Measurements from ENCODE around the gene RITA1.

Gene RITA1

DNA sequence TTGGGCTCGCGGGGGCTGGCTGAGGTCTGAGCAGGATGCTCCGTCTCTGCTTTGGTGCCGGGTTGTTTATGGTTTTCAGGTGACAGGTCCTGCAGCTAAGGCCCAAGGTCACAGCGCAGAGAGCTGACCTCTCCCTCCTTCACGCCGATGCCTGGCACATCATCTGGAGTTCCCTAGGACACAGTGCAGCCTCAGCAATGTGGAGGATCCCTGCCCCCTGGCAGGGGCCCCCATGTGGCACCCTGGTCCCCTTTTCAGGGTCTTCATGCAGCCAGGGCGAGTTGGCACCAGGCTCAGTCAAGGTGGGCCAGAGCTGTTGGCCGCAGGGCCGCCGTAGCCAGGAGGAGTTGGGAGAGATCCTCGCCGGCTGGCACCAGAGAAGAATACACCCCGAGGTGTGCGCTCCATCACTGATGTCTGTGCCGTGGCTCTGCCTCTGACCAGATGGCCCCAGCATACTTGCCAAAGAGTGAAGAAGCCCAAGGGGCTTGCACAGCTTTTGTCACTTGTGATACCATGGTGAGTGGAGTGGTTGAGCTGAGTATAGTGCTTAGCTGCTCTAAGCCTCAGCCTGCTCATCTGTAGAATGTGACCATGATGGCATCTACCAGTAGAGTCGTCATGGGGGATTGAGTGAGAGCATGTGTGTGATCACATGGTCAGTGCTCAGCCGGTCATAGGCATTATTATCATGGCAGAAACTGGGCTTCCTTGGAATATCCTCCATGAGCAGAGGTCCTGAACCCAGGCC is 46.7 kb downstream of the RITA1 start:
- no peak for DNase-seq

DNA sequence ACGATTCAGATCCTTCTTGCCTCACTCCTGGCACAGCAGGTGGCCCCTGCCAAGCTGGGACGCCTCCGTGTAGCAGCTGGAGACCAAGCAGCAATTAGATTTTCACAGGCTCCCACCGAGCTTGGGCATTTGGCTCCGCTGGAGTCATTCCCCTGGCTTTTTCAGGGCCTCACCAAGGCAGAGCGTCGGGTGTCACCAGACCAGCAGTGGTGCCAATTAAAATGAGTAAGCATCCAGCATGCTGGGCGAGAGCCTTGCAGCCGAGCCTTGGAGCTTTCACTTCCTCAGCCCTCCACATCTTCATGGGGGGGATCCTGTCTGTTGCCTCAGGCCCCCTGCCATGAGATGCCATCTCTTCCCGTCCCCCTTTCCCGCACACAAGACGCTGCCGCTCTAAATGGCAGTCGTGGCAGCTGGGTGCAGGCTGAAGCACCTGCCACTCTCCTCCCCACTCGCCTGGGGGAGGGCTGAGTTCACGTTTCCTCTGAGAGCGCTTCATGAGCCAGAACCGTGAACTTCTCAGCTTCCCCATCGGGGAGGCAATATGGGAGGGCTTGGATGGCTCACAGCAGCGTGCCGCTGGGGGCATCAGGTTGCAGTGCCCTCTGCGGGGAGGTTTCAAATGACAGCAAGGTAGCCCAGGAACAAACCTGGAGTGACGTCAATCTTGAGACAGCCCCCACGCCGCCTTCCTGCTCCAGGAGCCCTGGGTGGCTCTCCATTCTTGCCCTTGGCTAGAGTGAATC is 47.5 kb downstream of the RITA1 start:
- no peak for DNase-seq

DNA sequence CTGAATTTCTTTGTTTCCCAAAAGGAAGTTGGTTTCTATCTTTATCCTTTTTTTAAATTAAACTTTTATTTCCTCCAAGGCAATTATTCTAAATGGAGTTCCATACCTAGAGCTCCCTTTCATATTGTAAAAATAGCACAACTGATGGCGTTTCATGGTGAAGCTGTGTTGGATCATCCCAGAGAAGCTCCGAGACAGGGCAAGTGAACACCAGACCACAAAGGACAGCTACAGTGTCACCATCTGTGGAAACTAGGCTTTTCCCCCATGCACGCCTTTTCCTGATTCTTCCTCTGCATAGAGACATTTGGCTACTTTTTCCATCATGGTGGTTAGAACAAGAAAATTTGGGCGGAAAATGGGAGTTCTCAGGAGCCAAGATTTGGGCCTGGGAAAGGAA is 48.4 kb downstream of the RITA1 start:
- DNase-seq = no peak

- no peak for DNase-seq
Measured at GRCh38 chr12:113234483-113234882, 49.0 kb downstream of the RITA1 start.

DNA sequence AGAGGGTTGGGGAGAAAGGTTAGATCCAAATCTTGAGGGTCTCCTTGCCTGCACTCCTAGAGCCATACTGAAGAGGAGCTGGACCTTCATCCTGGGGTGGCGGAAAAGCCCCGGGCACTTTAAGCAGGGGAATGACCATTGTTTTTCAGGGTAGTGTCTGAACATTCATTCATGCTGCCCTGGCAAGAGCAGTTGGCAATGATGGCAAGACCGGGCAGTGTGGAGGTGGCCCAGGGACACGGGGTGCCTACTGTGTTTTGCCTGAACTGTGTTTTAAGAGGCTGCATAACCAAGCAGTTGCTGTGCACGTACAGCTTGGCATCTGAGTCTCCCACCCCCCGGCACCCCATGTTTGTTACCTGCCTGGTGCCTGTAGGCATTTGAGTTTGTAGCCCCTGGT is 50.5 kb downstream of the RITA1 start:
- DNase-seq = no peak

GRCh38 chr12:113236539-113237399 is 51.2 kb downstream of the RITA1 start:
- no peak for DNase-seq

GRCh38 chr12:113237748-113238147 is 52.2 kb downstream of the RITA1 start:
- no peak for DNase-seq

DNA sequence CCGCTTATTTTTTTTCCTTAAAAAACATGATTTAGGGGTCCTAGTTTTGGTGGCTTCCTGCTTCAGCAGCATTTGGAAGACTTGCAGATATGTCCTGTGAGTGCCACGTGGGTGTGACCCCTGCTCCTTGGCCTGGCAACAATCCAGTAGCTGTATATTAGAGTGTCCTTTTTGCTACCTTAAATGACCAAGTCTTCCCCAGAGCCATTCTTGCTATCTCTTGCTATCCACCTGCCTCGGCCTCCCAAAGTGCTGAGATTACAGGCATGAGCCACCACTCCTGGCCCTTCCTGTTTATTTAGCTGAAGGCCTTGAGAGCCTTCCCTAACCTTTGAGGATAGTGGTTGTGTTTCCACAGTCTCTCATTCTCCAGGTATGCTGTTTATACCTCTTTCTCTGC is 52.8 kb downstream of the RITA1 start:
- DNase-seq = no peak

GRCh38 chr12:113239288-113239771 is 53.8 kb downstream of the RITA1 start:
- no peak for DNase-seq

DNA sequence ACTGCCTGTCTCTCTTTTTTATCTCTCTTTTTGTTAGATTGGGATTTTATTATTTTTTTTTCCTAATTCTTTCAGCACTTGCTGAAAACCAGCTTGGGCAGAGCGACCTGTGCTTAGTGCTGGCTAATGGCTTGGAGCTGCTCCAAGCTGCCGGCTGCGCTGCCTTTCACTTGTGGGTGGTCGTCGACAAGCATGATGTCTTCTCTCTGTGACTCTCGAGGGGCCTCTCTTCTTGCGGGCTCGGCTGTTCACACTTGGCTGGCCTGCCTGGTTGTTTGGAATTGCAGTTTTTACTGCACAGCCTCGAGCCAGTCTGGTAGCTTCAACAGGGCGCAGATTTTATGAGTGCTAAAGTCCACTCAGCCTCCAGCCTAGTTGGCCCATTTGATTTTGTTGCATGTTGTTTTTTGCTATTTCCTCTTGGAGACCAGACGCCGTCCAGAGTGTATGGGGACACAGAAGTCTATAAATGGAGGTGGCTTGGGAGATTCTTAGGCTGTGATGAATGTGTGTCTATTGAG is 54.4 kb downstream of the RITA1 start:
- DNase-seq = no peak

DNA sequence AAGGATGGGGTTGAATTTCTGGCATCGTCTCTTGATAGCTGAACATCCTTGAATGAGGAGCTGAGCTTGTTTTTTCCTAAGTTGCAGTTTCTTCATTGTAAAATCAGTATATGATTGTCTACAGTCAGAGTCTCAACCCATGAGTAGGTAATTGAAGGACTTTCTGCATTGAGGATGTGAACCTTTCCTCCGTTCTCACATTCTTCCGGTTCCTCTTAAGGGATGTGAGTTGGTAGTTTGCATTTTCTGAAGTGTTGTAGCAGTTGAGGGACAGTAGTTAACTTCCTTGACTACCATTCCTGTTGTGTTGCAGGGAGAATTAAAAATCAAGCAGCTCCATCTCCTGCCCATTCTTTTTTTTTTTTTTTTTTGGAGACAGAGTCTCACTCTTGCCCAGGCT is 54.9 kb downstream of the RITA1 start:
- no peak for DNase-seq

GRCh38 chr12:113241191-113242025 is 55.9 kb downstream of the RITA1 start:
- peak; percentile 26 for DNase-seq

Measured in NCI-H526 treated with DMSO at 0.1 percent for 48 hours (cell line).